HL-60 (cell line): Measurements from ENCODE around the gene PKP3.

ENCODE experiments used
- DNase-seq, 2 experiments: peaks; one replicate each; pipeline ENCODE4 v3.0.0-alpha.2; 2010 to 2020; ENCODE audit warnings: low read depth in 1 of 2, low spot score in 1 of 2
- H3K27ac ChIP-seq: fragments of 250-450 bp; sonication (Bioruptor Pico); replicated peaks from 2 replicates; pipeline ENCODE4 v1.5.1; 2020; ENCODE audit warnings: mild to moderate bottlenecking, moderate library complexity
- H3K27me3 ChIP-seq: fragments of 250-450 bp; sonication (Bioruptor Pico); 2 replicates; pipeline ENCODE4 v1.5.1; 2021; ENCODE audit warnings: mild to moderate bottlenecking, moderate library complexity; ENCODE audit not compliant: insufficient read depth, poor library complexity, severe bottlenecking
- H3K4me3 ChIP-seq: replicated peaks from 2 replicates; pipeline ENCODE4 v1.5.1; 2011; ENCODE audit warnings: mild to moderate bottlenecking, control low read depth, low read length; ENCODE audit not compliant: insufficient read depth
- GABPA ChIP-seq: IDR thresholded peaks from 2 replicates; pipeline ENCODE4 v1.6.1; 2012; ENCODE audit warnings: low read depth
- POLR2AphosphoS5 ChIP-seq: IDR thresholded peaks from 2 replicates; pipeline ENCODE4 v1.6.1; 2012; ENCODE audit warnings: low read depth
- SPI1 ChIP-seq: IDR thresholded peaks from 2 replicates; pipeline ENCODE4 v1.6.1; 2012; ENCODE audit warnings: low read depth, mild to moderate bottlenecking, borderline replicate concordance
- TF ChIP-seq, protein P1 (sequence below): IDR thresholded peaks from 2 replicates; pipeline ENCODE4 v1.6.1; 2012; ENCODE audit warnings: low read depth; ENCODE audit not compliant: insufficient replicate concordance
- TF ChIP-seq, protein P2 (sequence below): IDR thresholded peaks from one replicate; pipeline ENCODE4 v1.5.1; 2011; ENCODE audit warnings: low read length, control low read depth, inconsistent platforms; ENCODE audit not compliant: insufficient read depth

PKP3 gene

GRCh38 chr11:406796-407650, 13.0 kb downstream of the PKP3 start:
- TF ChIP-seq, protein P1, sequence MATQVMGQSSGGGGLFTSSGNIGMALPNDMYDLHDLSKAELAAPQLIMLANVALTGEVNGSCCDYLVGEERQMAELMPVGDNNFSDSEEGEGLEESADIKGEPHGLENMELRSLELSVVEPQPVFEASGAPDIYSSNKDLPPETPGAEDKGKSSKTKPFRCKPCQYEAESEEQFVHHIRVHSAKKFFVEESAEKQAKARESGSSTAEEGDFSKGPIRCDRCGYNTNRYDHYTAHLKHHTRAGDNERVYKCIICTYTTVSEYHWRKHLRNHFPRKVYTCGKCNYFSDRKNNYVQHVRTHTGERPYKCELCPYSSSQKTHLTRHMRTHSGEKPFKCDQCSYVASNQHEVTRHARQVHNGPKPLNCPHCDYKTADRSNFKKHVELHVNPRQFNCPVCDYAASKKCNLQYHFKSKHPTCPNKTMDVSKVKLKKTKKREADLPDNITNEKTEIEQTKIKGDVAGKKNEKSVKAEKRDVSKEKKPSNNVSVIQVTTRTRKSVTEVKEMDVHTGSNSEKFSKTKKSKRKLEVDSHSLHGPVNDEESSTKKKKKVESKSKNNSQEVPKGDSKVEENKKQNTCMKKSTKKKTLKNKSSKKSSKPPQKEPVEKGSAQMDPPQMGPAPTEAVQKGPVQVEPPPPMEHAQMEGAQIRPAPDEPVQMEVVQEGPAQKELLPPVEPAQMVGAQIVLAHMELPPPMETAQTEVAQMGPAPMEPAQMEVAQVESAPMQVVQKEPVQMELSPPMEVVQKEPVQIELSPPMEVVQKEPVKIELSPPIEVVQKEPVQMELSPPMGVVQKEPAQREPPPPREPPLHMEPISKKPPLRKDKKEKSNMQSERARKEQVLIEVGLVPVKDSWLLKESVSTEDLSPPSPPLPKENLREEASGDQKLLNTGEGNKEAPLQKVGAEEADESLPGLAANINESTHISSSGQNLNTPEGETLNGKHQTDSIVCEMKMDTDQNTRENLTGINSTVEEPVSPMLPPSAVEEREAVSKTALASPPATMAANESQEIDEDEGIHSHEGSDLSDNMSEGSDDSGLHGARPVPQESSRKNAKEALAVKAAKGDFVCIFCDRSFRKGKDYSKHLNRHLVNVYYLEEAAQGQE = no peak
- TF ChIP-seq SPI1 (no peak), POLR2AphosphoS5 (peak; percentile 48)
- DNase-seq = peak; percentile 84 to 93
- Histone ChIP-seq H3K27me3 (no peaks in the 10 kb centered on the region), H3K4me3 (peak overlapping the region; percentile 48), H3K27ac (peak overlapping the region; percentile 65)

GRCh38 chr11:407651-408123, 13.7 kb downstream of the PKP3 start:
- Histone ChIP-seq H3K4me3 (peak overlapping the region; percentile 20), H3K27ac (no peak overlapping the region), H3K27me3 (no peaks in the 10 kb centered on the region)
- no peak for TF ChIP-seq SPI1
- TF ChIP-seq, protein P2, sequence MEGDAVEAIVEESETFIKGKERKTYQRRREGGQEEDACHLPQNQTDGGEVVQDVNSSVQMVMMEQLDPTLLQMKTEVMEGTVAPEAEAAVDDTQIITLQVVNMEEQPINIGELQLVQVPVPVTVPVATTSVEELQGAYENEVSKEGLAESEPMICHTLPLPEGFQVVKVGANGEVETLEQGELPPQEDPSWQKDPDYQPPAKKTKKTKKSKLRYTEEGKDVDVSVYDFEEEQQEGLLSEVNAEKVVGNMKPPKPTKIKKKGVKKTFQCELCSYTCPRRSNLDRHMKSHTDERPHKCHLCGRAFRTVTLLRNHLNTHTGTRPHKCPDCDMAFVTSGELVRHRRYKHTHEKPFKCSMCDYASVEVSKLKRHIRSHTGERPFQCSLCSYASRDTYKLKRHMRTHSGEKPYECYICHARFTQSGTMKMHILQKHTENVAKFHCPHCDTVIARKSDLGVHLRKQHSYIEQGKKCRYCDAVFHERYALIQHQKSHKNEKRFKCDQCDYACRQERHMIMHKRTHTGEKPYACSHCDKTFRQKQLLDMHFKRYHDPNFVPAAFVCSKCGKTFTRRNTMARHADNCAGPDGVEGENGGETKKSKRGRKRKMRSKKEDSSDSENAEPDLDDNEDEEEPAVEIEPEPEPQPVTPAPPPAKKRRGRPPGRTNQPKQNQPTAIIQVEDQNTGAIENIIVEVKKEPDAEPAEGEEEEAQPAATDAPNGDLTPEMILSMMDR = no peak
- no peak for TF ChIP-seq POLR2AphosphoS5
- TF ChIP-seq GABPA = no peak
- TF ChIP-seq, protein P1 = no peak
- no peak for DNase-seq

GRCh38 chr11:408154-409007, 14.4 kb downstream of the PKP3 start:
- Histone ChIP-seq H3K4me3 (no peak overlapping the region), H3K27ac (no peak overlapping the region), H3K27me3 (no peaks in the 10 kb centered on the region)
- no peak for DNase-seq
- no peak for TF ChIP-seq GABPA
- TF ChIP-seq, protein P2 = no peak
- no peak for TF ChIP-seq POLR2AphosphoS5
- TF ChIP-seq, protein P1 = no peak
- TF ChIP-seq SPI1 = no peak
